Aorta (tissue), 5 donors: ENCODE measurements around the gene TMEM132D. TPM values are rescaled to one million over a fixed set of nuclear protein-coding genes. Genes with fewer than 3 reads are reported as not detected.

ENCODE experiments used
- ATAC-seq: fragments of 200-7000 bp; cut with Tn5 transposase; one replicate; pipeline ENCODE4 v1.9.1; 2022; ENCODE audit warnings: moderate library complexity; ENCODE audit not compliant: low FRiP score
- DNase-seq, 2 donors: peaks; one replicate each; pipeline ENCODE4 v3.0.0-alpha.2; 2020
- H3K27ac ChIP-seq, 2 donors: one replicate each; pipeline ENCODE4 v1.5.1; 2013; ENCODE audit warnings: low read length in 2 of 2, mild to moderate bottlenecking in 2 of 2, moderate library complexity in 2 of 2, control low read depth in 1 of 2, inconsistent platforms in 1 of 2, low read depth in 1 of 2
- H3K27me3 ChIP-seq, 2 donors: one replicate each; pipeline ENCODE4 v1.6.1; 2013; ENCODE audit warnings: control low read depth in 1 of 2, low read length in 1 of 2, mild to moderate bottlenecking in 1 of 2, moderate library complexity in 1 of 2; ENCODE audit not compliant: insufficient read depth in 2 of 2, control insufficient read depth in 1 of 2
- H3K36me3 ChIP-seq, 2 donors: one replicate each; pipeline ENCODE4 v1.6.1; 2013; ENCODE audit warnings: control low read depth in 1 of 2, low read length in 1 of 2, mild to moderate bottlenecking in 1 of 2; ENCODE audit not compliant: insufficient read depth in 2 of 2, control insufficient read depth in 1 of 2
- H3K4me1 ChIP-seq, 2 donors: one replicate each; pipeline ENCODE4 v1.6.1; 2013; ENCODE audit warnings: low read length in 2 of 2, control low read depth in 1 of 2, mild to moderate bottlenecking in 1 of 2, moderate library complexity in 1 of 2; ENCODE audit not compliant: insufficient read depth in 2 of 2, control insufficient read depth in 1 of 2
- H3K4me3 ChIP-seq, 2 donors: one replicate each; pipeline ENCODE4 v1.5.1; 2013; ENCODE audit warnings: low read length in 2 of 2, control low read depth in 1 of 2, mild to moderate bottlenecking in 1 of 2
- H3K9me3 ChIP-seq: one replicate; pipeline ENCODE4 v1.6.1; 2013; ENCODE audit warnings: mild to moderate bottlenecking, low read length; ENCODE audit not compliant: control insufficient read depth
- WGBS, 2 donors: extraction: QIAGEN DNeasy Blood & Tissue Kit; methylation state at CpG; one replicate each; pipeline ENCODE4 v1.1.7; 2013; 5-methylcytosine and 5-hydroxymethylcytosine counted together
- intact Hi-C, 2 donors: fragments of 100-400 bp; cut with DNase I; formaldehyde crosslinking; loops; one replicate each; pipeline versions ENCODE4 v1.14.2 to v1.15.0; 2022
- polyA plus RNA-seq, 2 donors: library from polyadenylated mRNA; stranded (reverse); fragments of 200-250 nt; gene quantifications; one replicate each; pipeline ENCODE4 v1.2.3, GENCODE V29; 2013
- total RNA-seq, 2 donors: library from RNA; stranded (reverse); fragmentation: NEBNext Ultra II Directional; extraction: Animal tissue kit (Norgen Biotek cat#: 25700); gene quantifications; one replicate each; pipeline ENCODE4 v1.2.1, GENCODE V29; 2021
- donor health status: healthy with polysubstance abuse.
- donor health status: Bipolar disorder and iron deficiency.
- donor health status: DM: no; HTN: no; CAD: no.
- donor health status: DM: no; HTN: no; CAD: no.
- donor health status: DM: yes; HTN: yes; CAD: no.

TMEM132D gene
- total and polyA plus RNA-seq, 4 donors = not detected

- ATAC-seq (no peak), DNase-seq (no peak)
- intact Hi-C loops = no loop called here
- no peak overlapping the region for H3K27ac ChIP-seq
- H3K4me3 ChIP-seq = no peak overlapping the region
- 63 to 69% methylated on average over 5 of the region's 5 CpGs for WGBS, 2 donors
- no peaks in the 10 kb centered on the region for H3K4me1 ChIP-seq
- no peaks in the 10 kb centered on the region for H3K36me3 ChIP-seq
- H3K9me3 ChIP-seq = peaks cover 4% of the 10 kb centered on the region
- H3K27me3 ChIP-seq = no peaks in the 10 kb centered on the region
These were observed 81.9 kb downstream of the TMEM132D start for GRCh38 chr12:129821964-129822363.

GRCh38 chr12:129819391-129819790 lies 84.4 kb downstream of the TMEM132D start:
- intact Hi-C loops = no loop called here
- Histone ChIP-seq H3K36me3 (no peaks in the 10 kb centered on the region), H3K9me3 (peaks cover 4% of the 10 kb centered on the region), H3K27ac (no peak overlapping the region), H3K27me3 (no peaks in the 10 kb centered on the region), H3K4me1 (no peaks in the 10 kb centered on the region), H3K4me3 (no peak overlapping the region)
- 76 to 77% methylated on average over 12 of the region's 12 CpGs for WGBS, 2 donors
- no peak for ATAC-seq
- DNase-seq = no peak

GRCh38 chr12:129815846-129816245 lies 88.0 kb downstream of the TMEM132D start:
- no peaks in the 10 kb centered on the region for H3K27me3 ChIP-seq
- intact Hi-C loops = no loop called here
- H3K9me3 ChIP-seq = no peaks in the 10 kb centered on the region
- 43 to 52% methylated on average over 8 of the region's 8 CpGs for WGBS, 2 donors
- H3K27ac ChIP-seq = no peak overlapping the region
- H3K36me3 ChIP-seq = no peaks in the 10 kb centered on the region
- H3K4me3 ChIP-seq = no peak overlapping the region
- H3K4me1 ChIP-seq = no peaks in the 10 kb centered on the region
- no peak for DNase-seq
- ATAC-seq = no peak

- Histone ChIP-seq H3K9me3 (no peaks in the 10 kb centered on the region), H3K27me3 (no peaks in the 10 kb centered on the region), H3K36me3 (no peaks in the 10 kb centered on the region), H3K4me3 (no peak overlapping the region), H3K4me1 (no peaks in the 10 kb centered on the region), H3K27ac (no peak overlapping the region)
- no peak for ATAC-seq
- intact Hi-C loops = no loop called here
- DNase-seq = no peak
- 72 to 79% methylated on average over 7 of the region's 7 CpGs for WGBS, 2 donors
These were observed 91.9 kb downstream of the TMEM132D start for GRCh38 chr12:129811963-129812362.

GRCh38 chr12:129807136-129807535 lies 96.7 kb downstream of the TMEM132D start:
- ATAC-seq = no peak
- H3K27me3 ChIP-seq = no peaks in the 10 kb centered on the region
- DNase-seq = no peak
- no peaks in the 10 kb centered on the region for H3K36me3 ChIP-seq
- no peaks in the 10 kb centered on the region for H3K9me3 ChIP-seq
- H3K27ac ChIP-seq = no peak overlapping the region
- H3K4me1 ChIP-seq = no peaks in the 10 kb centered on the region
- H3K4me3 ChIP-seq = no peak overlapping the region
- 82 to 86% methylated on average over 11 of the region's 11 CpGs for WGBS, 2 donors
- intact Hi-C loops = no loop called here

- H3K27me3 ChIP-seq = peaks cover 0 to 1% of the 10 kb centered on the region in 2 donors
- intact Hi-C loops = no loop called here
- no peak overlapping the region for H3K27ac ChIP-seq
- DNase-seq (no peak), ATAC-seq (no peak)
- no peaks in the 10 kb centered on the region for H3K9me3 ChIP-seq
- no peak overlapping the region for H3K4me3 ChIP-seq
- no peaks in the 10 kb centered on the region for H3K36me3 ChIP-seq
- no peaks in the 10 kb centered on the region for H3K4me1 ChIP-seq
- WGBS, 2 donors = 71 to 73% methylated on average over 5 of the region's 5 CpGs
These were observed 112.4 kb downstream of the TMEM132D start for GRCh38 chr12:129791396-129791795.

GRCh38 chr12:129790930-129791329 lies 112.9 kb downstream of the TMEM132D start:
- intact Hi-C loops = no loop called here
- no peak for DNase-seq

GRCh38 chr12:129790331-129790730 lies 113.5 kb downstream of the TMEM132D start:
- H3K27me3 ChIP-seq = peaks cover 0 to 1% of the 10 kb centered on the region in 2 donors
- H3K4me1 ChIP-seq = no peaks in the 10 kb centered on the region
- H3K9me3 ChIP-seq = no peaks in the 10 kb centered on the region
- no peak overlapping the region for H3K4me3 ChIP-seq
- ATAC-seq (no peak), DNase-seq (no peak)
- intact Hi-C loops = no loop called here
- WGBS, 2 donors = 53 to 69% methylated on average over 6 of the region's 6 CpGs
- H3K27ac ChIP-seq = no peak overlapping the region
- no peaks in the 10 kb centered on the region for H3K36me3 ChIP-seq

More at GRCh38 chr12:129790930-129791329, 112.9 kb downstream of the TMEM132D start:
- Histone ChIP-seq H3K9me3 (no peaks in the 10 kb centered on the region), H3K36me3 (no peaks in the 10 kb centered on the region), H3K27ac (no peak overlapping the region), H3K27me3 (peaks cover 0 to 1% of the 10 kb centered on the region in 2 donors), H3K4me3 (no peak overlapping the region), H3K4me1 (no peaks in the 10 kb centered on the region)
- ATAC-seq = no peak

- intact Hi-C loops = no loop called here
- Histone ChIP-seq H3K4me3 (no peak overlapping the region), H3K4me1 (no peaks in the 10 kb centered on the region), H3K36me3 (no peaks in the 10 kb centered on the region), H3K27ac (no peak overlapping the region), H3K9me3 (no peaks in the 10 kb centered on the region), H3K27me3 (peaks cover 0 to 1% of the 10 kb centered on the region in 2 donors)
- ATAC-seq = no peak
- no peak for DNase-seq
- WGBS, 2 donors = 88% methylated on average over 14 of the region's 14 CpGs
These were observed 113.9 kb downstream of the TMEM132D start for GRCh38 chr12:129789921-129790320.
